ENCODE results near the gene MRPL46. TPM values are rescaled to one million over a fixed set of nuclear protein-coding genes. Genes with fewer than 3 reads are reported as not detected.
"Not testable (repeated sequence)": the region's sequence is repeated elsewhere in the genome, so short reads cannot be mapped to it uniquely, and the experiment has no call there.

The MRPL46 gene
- total RNA-seq, 1 donor from 2014 or later: 15.6 TPM

DNA sequence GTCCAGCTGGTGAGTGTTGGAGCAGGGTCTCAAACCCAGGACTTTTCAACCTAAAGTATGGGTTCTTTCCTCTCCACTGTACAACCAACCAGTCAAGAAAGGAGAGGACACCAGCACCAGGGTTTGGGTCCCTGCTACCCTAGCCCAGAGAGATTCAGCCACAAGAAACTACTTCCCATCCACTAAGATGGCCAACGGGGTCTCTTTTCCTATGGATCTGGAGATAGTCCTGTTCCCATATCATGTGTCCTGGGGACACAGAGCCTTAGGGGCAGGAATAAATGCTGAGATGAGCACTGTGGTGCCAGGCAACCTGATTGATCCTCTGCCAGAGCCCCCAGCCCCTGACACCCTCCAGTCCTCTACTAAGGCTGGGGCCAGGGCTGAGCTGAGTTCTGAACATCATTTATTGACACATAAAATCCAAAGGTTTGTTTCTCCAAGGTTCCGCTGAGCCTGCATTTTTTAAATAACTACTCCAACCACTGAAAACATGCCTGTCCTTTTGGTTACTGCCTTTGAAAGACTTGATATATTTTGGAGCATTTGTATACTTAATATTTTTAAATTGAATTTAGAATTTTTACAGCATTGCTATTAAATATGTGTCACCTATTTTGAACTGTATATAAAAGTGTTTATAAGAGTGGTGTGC lies 26.0 kb downstream of the MRPL46 start:
- no peak for DNase-seq

- DNase-seq: no peak
Observed at GRCh38 chr15:88440021-88440420, 27.2 kb downstream of the MRPL46 start.

- no peak for DNase-seq
Observed at GRCh38 chr15:88438181-88438580, 29.0 kb downstream of the MRPL46 start.

GRCh38 chr15:88434106-88434505 lies 33.1 kb downstream of the MRPL46 start:
- not testable (repeated sequence) for DNase-seq

DNA sequence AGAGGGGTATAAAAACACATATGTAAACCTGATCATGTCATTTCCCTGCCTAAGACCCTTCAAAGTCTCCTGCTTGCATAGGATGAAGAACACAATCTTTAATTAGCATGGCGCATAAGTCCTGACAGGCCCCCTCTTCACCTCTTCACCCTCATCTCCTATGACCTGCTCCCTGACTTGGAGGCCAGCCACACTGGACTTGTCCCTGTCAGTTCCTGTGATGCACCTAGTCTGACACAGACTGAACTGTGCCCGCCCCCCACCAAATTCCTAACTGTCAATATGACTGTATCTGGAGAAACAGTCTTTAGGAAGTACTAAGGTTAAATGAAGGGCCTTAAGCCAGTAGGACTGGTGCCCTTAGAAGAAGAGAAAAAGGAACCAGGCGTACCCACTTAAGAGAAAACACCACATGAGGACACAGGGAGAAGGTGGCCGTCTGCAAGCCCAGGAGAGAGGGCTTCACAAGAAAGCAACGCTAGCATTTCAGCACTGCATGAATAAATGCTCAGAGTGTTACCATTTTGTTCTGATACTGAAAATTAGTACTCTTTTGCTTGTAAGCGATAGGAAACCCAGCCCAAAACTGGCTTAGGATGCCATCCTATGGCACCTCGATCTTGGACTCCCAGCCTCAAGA lies 34.0 kb downstream of the MRPL46 start:
- DNase-seq: no peak

DNA sequence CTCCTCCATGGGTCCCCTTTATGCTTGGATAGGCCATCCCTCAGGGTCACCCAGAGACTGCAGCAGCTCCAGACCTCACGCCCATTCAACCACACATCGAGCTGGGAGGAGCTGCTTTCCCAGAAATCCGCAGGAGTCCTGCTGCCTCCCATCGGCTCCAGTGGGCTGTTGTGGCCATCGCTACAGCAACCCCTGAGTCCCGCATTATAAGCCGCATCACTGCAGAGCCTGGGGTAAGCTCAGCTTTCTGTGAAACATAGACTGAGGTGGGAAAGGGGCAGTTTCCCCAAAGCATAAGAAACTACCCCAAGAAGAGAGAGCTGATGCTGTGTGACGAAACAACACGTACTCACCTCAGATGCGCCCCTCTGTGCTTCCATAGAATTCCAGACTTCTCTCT lies 35.7 kb downstream of the MRPL46 start:
- no peak for DNase-seq

GRCh38 chr15:88430051-88430450 lies 37.1 kb downstream of the MRPL46 start:
- no peak for DNase-seq

GRCh38 chr15:88428805-88429605 lies 38.2 kb downstream of the MRPL46 start:
- DNase-seq: no peak

- DNase-seq: no peak
Observed at GRCh38 chr15:88428053-88428452, 39.1 kb downstream of the MRPL46 start.

DNA sequence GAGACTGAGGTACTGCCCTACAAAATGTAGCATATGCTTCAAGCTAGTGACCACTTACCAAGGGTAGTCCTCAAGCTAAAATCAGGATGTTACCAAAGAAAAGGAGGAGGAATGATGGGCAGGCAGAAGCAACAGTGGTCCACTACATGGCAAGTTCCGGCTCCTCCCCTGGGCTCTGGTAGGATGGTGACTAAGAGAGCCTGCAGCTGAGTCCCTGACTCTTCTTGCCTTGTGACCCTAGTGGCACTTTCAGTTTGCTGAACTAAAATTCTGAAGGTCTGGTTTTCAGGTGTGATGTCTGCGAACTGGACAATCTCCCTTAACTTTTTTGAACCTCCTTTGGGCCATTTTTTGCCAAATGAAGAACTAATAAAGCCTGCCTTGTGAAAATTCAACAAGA lies 40.9 kb downstream of the MRPL46 start:
- DNase-seq: no peak

- no peak for DNase-seq
Observed at GRCh38 chr15:88423331-88423730, 43.9 kb downstream of the MRPL46 start.

DNA sequence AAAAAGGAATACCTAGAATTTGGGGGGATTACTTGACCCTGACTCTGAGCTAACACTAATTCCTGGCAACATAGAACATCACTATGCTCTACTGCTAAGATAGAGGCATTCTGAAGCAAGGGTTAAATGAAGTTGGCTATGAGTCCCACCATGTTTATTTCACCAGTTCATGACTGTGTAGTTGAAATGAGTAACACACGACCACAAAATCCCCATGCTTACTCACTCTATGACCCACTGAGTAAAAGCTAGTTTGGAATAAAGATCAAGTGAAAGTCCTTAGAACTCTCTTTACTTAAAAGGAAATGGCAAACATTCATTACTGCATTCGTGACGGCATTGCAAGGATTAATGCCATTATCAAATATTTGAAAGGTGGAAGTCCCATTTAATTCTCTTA lies 47.4 kb downstream of the MRPL46 start:
- DNase-seq: no peak

Other genes starting within 250 kb of the MRPL46 start
- gene NTRK3, start 210.6 kb downstream of the MRPL46 start, total RNA-seq: 52.3 TPM
- 16.7 TPM for gene MRPS11, start 320 bp upstream of the MRPL46 start, total RNA-seq
- 9.8 TPM for gene DET1, start 79.3 kb upstream of the MRPL46 start, total RNA-seq
- 4.2 TPM for gene AEN, start 154.0 kb upstream of the MRPL46 start, total RNA-seq
- not detected for gene ISG20, start 171.6 kb upstream of the MRPL46 start, total RNA-seq